Stimulated activated CD8-positive, alpha-beta memory T cell treated with anti-CD3 and anti-CD28 coated beads, Interleukin-7, amount 100 ng/mL, for 24 hours (primary cell): ENCODE data around the gene FOXN1.
A peak's percentile ranks its signal among the peaks of the same experiment; 100 is the strongest.

ENCODE experiments used
- DNase-seq: peaks from one replicate; pipeline ENCODE4 v3.0.0-alpha.2; 2020; ENCODE audit warnings: low read depth

FOXN1 gene

DNA sequence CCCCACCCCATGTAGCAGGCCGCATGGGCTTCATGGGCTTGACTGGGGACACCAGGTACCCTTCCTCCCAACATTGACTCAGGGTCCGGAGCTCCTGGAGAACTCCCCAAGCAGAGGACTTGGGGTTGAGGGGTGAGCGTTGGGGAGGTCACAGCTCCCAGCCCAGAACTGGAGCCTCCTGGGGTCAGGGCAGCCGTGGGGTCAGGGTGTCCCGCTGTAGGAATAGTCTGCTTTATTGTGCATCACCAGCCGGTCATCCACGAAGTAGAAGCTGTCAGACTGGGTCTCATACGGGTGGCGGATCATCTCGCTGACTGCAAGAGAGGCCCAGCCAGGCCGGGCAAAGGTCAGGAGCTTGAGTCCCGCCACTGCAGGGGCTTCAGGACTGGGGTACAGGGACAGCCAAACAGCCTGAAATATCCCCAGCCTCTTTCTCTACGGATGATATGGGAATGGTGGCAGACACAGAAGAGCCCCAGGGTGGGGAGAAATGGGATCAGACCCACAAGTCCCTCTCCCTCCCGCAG, 41.0 kb downstream of the FOXN1 start:
- no peak for DNase-seq

DNA sequence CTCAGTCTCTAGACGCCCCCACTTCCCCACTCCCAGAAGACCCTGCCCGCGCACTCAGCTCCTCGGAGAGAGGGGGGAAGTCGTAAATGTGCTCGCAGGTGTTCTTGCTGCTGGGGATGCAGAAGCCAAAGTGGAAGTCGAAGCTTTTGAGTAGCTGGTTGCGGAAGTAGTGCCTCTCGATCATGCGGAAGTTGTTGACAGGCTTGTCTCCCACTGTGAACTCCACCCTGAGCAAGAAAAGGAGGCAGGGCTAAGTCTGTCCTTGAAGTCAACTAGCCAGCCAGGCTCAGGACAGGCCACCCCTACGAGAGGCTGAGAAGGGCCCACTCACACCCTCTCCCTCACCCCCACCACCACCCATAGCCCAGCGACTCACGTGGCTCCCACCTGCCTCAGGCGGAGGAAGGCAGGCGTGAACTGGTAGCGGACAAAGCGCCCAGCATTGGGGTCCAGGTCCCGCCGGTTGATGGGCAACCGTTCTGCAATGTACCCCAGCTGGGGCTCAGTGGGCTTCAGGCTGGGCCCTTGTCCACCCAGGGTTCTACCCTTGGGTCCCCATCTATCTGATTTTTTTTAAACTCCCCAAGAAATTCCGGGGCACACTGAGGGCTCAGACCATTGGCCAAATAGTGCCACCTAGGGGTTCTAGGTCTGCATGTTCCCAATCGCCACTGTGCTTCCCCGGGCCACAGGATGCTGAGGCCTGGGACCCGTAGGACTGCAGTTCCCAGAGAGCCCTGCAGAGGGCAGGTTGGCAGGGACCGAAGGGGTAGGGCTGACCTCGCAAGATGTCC, 41.7 kb downstream of the FOXN1 start:
- peak; percentile 42 for DNase-seq

DNA sequence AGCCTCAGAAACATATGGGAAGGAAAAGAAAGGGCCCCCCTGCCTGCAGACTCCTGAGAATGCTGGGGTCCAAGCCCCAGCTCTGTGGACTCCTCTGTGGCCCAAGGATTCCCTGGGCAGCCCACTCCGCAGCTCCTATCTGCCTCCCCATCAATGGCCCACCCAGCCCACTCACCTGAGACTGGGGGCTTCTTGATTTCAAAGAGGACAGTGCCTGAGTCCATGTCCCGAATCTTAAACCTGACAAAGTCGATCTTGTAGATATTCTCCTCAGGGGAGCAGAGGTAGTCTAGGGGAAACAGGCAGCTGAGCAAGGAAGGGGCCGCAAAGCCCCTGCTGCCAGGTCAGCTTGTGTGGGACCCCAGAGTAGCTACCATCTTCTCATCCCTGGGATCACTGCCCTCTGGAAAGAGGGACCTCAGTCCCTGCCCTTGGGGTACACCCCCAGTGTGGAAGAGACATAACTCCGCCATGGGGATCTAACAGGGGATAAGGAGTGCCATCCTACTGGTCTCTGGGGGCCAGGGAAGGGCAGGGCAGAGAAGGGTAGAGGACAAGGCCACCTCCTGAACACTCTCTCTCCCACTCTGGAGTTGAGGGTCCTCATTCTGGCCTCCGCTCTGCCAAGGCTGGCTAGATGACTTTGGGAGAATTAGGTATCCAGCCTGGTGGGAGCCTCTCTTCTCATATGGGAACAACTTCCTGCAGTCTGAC, 42.4 kb downstream of the FOXN1 start:
- no peak for DNase-seq

DNA sequence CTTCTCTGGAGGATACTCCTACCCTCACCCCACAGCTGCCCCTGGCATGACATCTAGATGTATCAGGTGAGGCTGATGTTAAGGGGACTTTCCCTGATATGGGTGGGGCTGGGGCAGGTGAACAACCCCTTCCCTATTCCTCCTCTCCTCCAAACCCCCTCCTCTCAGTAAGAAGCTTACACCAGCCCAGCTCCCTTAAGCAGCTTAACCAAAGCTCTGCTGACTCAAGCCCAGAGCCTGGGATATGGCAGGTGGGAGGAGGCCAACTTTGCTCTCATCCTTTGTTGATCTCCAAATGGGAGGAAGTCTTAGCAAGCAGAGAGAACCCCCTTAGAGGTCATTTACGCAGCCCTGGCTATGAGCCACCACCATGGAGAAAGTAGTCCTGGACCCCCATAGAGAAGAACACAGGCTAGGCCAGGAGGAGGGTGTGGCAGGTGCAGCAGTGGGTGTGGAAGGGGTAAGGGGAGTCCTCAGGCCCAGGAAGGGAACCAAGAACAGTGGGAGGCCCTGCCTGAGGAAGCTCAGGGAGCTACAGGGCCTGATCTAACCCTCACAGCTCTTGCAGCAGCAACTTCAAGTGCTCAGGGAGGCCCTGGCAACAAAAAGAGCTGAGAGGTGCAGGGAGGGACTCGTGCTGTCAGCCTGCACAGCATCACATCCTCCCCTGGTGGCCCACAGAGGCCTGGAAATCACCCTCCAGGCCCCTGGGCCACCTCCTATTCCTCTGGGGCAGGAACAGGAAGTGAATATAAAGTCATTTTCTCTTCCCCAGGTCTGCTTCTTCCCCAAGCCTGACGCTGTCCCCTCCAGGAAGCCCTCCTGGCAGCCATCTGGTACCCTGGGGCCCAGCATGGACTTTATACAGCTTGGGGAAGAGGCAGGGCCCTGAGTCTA, 43.3 kb downstream of the FOXN1 start:
- no peak for DNase-seq

DNA sequence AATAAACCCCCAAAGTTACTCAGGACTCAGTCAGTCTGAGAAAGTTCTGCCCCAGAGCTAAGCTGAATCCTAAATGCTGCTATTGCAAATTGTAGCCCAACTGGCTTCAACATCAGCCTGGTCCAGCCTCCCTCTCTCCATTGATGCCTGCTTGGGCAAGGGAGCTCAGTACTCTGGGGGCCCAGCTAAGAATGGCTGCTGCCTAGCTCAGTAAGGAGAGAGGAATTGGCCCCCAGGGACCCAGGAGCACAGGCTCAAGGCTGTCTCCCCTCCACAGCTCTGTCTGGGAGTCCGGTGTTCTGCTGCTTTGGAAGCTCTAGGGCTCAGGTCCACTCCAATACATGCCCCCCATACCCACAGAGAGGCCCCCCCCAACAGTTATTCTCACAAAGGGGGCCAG, 44.7 kb downstream of the FOXN1 start:
- no peak for DNase-seq

DNA sequence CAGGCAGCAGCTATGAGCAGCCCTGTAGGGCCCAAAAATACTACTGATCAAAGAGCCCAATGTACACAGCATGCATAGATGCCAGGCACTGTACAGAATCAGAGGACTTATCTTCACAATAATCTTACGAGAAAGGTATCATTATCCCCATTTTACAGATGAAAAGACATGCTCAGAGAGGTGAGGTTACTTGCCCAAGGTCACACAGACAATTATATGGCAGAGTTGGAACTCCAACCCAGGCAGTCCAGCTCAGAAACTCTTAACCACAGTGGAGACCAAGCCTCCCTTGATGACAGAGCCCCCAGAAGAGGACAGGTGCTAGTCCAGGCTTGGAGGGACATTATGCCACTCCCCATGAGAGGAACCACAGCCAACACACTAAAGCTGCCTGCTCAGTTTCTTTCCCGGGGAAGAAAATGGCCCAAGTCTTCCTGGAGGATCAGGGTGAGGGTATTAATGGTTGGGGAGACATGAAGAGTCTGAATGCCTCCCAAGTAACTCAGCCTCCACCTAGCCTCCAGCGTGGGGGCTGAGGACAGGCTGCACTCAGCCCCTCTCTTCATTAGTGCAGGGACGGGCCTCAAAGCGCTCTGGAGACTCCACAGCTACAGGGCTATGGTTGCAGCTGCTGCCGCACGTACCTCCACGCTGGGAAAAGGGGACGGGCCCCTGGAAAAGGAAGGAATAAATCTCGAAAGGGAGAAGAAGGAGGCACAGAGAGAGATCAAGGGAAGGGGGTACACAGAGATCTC, 45.5 kb downstream of the FOXN1 start:
- no peak for DNase-seq

DNA sequence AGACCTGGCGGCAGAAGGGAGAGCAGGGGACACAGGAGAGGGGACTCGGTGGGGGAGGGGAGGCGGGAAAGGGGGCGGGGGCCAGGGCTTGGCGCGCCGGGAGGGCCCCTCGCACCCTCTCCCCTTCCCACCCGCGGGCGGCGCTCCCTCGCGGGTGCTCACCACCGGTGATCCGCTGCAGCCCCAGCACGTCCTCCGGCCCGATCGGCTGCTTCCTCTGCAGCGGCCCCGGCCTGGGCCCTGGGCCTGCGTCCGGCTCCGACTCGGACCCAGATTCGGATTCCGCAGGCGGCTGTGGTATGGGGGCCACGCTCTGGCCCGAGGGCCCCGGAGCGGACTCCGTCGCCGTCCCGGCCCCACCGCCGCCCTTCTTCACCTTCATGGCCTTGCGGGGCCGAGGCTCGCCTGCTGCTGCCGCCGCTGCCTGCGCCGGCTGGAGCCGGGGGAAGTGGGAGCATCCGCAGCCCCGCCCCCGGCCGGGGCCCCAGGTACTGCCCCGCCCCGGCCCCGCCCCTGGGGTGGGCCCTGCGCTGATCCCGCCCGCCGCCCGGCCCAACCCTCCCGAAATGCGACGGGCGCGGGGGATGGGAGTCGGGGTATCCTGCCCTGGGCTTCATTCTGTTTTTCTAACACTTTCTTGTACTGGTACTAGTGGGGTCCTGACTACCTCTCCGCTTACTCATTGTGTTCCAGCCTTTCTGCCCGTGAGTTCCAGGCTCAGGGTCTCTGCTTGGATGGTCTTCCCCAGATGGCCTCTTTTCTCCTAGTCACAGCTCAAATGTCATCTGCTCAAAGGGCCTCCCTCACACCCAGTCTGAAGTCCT, 46.2 kb downstream of the FOXN1 start, which contains the start of gene UNC119:
Gene UNC119, minus strand, starts transcription at position 449 of the 824 bp plus-strand sequence. Its CDS starts 67 bp downstream, at position 382.
- DNase-seq, result peak; percentile 50

DNA sequence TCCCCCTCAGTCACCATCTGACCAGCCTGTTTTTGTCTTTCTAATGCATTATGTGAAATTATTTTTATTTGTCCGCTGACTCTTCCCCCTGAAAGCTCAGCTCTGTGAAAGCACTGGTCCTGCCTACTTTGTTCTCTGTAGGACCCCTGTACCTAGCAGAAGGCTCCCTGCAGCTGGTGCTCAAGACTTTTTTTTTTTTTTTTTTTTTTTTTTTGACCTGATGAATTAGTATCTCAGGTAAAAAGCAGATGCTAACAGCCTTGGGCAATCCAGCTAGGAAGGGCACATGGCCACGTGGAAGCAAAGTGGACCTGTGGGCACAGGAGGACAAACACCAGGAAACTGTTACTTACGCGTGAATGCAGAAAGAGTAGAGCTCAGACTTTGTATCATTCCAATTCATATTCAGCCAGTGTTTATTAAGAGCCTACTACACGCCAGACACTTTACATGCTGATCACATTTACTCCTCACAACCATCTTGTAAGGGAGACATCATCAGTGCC, 46.9 kb downstream of the FOXN1 start:
- no peak for DNase-seq

DNA sequence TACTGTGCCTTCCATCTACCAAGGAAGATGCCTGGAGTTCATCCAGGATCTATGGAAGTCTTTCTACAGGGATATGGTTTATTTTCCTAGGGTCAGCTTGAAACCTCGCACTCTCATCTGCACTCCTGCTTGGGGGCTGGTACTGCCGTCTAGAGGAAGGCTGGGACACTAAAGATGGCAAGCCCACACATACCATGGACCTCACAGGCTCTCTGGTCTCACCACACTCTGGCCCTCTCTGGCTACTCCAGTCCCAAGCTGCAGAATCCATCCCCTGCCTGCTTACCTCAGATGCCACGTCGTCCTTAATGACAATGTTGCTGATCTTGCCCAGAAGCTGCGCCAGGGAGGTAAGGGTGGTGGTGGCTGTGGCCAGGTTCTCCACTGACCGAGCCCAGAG, 48.4 kb downstream of the FOXN1 start:
- DNase-seq, result no peak

DNA sequence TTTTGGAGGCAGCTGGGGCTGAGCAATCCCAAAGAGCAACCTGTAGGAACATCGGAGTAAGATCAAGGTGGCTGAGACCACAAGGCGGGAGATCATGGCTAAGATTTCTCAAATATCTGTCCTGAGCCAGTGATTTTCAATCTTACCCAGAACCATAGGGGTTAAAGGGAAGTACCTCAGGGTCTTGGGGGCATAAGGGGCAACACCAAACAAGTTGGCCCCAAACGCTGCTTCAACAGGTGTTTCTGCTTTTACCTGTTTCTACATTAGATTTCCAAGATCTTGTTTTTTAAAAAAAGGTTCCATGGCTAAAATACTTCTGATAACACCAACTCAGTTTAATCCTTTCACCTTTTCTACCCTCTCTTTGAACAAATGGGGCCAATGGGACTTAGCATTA, 48.9 kb downstream of the FOXN1 start:
- DNase-seq, result no peak

DNA sequence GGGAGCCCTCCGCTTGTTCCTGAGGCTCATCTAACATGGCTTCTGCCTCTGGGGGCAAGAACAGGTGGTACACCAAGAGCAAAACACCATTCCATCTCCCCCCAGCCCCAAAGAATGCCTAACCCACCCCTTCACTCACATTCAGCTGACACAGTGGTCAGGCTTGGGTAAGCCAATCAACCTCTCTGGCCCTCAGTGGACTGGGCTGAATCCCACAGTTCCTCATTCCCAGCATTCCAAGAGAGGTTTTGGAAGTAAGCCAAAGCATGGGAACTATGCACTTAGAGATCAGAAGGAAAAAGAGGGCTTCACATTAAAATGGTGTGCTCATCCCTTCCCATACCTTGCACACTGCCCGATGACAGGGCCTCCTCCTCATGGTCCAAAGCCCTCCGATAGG, 57.3 kb downstream of the FOXN1 start:
- DNase-seq, result no peak

DNA sequence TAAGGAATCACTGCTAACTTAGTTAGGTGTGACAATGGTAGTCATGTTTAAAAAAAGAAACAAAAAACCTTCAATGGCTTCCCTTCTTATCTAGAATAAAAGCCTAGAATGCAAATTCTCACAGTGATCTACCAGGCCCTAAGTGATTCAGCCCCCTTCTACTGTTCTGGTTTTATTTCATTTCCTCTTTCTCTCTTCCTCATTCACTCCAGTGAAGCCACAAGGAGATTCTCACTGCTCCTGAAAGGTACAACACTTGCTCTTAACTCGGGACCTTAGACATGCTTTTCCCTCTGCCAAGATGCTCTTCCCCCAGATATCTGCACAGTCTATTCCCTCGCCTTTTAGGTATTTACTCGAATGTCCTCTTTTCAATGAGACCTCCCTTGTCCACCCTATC, 61.5 kb downstream of the FOXN1 start:
- no peak for DNase-seq

DNA sequence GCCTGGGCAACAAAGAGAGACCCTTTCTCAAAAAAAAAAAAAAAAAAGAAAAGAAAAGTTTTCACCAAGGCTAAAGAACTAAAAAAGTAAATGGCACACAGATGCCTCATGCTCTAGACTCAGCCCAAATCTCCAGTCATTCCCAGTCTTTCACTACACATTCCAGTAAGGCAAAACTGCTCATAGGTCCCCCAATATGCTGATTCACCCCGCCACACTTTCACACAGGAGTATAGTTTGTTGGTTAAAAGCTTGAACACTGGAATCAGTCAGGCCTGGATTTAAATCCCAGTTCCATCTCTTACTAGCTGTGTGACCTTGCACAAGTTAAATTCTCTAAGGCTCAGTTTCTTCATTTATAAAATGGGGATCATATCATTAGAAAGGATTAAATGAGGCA, 63.3 kb downstream of the FOXN1 start:
- no peak for DNase-seq

DNA sequence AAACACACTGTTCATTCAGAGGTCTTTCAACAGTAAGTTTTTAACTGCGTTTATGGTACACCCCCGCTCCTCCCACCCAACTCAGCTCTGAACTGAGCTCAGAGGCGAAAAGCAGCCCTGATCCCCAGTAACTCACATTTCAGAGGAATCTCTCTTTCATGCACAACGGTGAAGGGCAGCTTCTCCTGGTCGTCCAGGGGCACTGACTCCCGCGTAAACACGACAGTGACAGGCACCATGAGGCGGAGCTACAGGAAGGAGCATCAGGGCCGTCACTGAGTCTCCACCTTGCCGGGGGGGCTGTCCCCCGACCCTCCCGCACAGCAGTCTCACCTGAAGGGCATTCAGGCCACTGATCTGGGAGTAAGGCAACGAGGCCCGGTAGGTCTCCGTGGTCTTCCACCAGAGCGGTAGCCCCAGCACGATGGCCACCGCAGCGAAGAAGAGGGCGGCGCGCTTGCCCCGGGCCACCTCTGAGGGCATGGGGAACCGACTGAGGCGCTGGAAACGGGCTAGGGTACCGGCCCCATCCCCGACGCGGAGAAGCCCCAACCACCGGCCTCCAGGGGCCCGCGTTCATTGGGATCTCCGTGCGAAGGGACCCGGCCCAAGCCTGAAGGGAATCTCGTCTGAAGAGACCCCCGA, 64.7 kb downstream of the FOXN1 start:
- no peak for DNase-seq

DNA sequence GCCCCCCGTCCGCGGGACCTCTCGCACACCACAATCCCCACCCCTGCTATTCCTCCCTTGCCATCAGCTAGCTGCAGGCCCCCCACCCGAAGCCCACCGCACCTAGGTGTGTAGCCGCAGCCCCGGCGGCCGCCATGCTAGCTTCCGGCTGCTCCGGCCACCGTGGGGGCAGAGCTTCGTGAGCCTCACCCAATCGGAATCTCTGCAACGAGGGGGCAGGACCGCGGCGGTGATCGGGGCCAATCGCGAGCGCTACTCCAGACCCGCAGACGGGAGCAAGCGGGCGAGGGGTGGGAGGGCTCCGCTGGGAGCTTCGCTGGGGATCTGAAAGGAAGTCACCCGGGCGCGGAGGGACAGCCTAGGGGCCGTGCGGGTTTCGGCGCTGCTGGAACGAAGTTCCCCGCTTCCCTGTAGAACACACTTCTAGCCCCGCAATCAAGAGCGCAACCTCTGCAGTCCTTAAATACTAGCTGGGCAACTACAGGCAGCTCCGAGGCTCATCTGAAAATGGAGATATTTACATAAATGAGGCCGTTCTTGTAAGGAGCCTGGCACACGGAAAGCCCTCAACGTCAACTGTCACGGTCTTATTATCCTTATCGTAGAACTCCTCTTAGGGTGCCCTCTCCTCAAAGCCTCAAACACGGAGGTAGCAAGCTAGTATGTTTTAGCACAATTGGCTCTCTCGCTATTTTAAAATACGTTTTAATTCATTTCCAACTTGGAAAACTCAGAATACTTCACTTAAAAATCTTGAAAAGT, 65.4 kb downstream of the FOXN1 start, which contains the start of gene PIGS:
Gene PIGS, minus strand, starts transcription at position 164 of the 762 bp plus-strand sequence. Its CDS starts 28 bp downstream, at position 136.
- DNase-seq, result peak; percentile 88

DNA sequence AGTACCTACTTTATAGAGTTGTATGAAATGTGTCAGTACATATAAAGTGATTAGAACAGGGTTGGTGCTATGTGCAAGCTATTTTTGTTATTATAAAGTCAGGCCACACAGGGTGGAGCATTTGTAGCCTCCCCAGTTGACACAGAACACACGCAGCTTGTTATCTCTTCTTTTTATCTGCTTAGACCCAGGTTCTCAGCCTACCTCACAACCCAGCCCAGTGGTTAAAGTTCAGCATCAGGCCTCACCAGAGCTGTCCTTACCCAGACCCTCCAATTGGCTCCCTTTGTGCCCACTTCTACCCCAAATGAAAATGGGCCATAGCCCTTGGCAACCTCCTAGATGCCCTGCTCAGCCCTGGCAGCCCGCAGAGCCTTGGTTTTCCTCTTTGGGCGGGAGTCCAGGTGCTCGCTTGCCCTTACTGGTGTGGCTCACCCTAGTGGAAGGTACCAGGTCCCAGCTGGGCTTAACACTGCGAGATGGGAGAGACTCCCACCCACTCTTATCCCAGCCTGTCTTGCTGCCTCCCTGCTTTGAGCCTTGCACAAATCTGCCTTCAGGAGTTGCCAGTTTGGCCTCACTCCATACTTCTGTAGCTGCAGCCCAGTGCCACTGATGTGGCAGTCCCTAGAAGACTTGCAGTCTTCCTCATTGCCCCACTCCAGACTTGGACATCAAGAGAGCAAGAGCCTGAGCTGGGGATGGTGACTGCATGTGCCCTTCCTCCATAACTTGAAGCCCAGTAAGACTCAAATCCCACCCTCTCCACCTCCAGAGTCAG, 66.3 kb downstream of the FOXN1 start:
- DNase-seq, result no peak

DNA sequence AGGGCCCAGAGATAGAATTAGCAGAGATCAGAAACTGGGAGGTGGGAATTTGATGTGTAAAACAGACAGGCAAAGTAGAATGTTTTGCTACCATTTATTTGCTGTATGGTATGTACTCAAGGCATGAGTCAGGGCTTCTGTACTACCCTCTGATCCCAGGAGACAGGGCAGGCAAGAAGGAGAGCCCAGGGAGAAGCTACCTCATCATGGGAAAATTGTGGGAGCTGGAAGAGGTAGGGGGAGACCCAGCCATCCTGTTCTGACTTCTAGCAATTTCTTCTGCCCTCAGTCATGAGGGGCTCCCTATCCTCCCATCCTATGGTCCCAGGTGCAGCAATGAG, 66.9 kb downstream of the FOXN1 start:
- no peak for DNase-seq

DNA sequence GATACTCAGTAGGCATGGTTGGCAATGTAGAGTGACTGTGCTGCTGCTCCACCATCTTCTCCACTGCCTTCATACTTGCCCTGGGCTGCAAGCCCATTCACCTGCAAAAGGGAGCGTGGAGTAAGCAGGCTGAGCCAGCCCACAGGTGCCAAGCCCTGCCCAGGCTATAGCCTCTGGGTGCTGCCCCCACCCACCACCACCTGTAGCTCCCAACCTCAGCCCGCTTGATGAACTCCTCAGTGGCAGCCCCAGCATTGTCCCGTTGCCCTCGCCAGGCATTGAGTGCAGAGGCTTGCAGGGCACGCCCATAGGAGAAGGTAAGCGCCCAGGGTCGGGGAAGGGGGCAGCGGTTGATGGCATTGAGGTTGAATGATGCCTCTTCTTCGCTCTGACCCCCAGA, 67.4 kb downstream of the FOXN1 start:
- DNase-seq, result no peak
